Thoracic aorta (tissue), 2 donors: Measurements from ENCODE around the gene POLR1H. TPM values are rescaled to one million over a fixed set of nuclear protein-coding genes. Genes with fewer than 3 reads are reported as not detected.

Experiments
- ATAC-seq: fragments of 150-250 bp; one replicate; pipeline ENCODE4 v1.8.0; 2017; ENCODE audit warnings: low read depth; ENCODE audit not compliant: insufficient number of reproducible peaks, low FRiP score
- DNase-seq: peaks from one replicate; pipeline ENCODE4 v3.0.0-alpha.2; 2020; ENCODE audit warnings: low spot score
- H3K27ac ChIP-seq, 2 donors: fragments of 200-600 bp; sonication (generic); 1 replicate in 1 of 2; 2 replicates in 1 of 2; pipeline ENCODE4 v1.5.1; 2016; ENCODE audit warnings: mild to moderate bottlenecking in 2 of 2, moderate library complexity in 2 of 2
- H3K27me3 ChIP-seq: fragments of 200-600 bp; sonication (generic); replicated peaks from 2 replicates; pipeline ENCODE4 v1.6.0; 2016; ENCODE audit warnings: mild to moderate bottlenecking; ENCODE audit not compliant: insufficient read depth
- H3K36me3 ChIP-seq: fragments of 200-600 bp; sonication (generic); one replicate; pipeline ENCODE4 v1.5.1; 2016
- H3K4me1 ChIP-seq, 2 donors: fragments of 200-600 bp; sonication (generic); 1 replicate in 1 of 2; 2 replicates in 1 of 2; pipeline versions ENCODE4 v1.5.1 to v1.6.0; 2016; ENCODE audit warnings: low read depth in 2 of 2, mild to moderate bottlenecking in 1 of 2; ENCODE audit not compliant: control insufficient read depth in 1 of 2
- H3K4me3 ChIP-seq: fragments of 200-600 bp; sonication (generic); 2 replicates; pipeline ENCODE4 v1.5.1; 2016; ENCODE audit warnings: mild to moderate bottlenecking
- H3K9me3 ChIP-seq: fragments of 200-600 bp; sonication (generic); 2 replicates; pipeline ENCODE4 v1.5.1; 2016
- CTCF ChIP-seq: fragments of 200-600 bp; sonication (generic); IDR thresholded peaks from one replicate; pipeline ENCODE4 v1.5.1; 2019; ENCODE audit warnings: antibody characterized with exemption
- total RNA-seq, 2 donors: library from RNA; depleted of rRNA; stranded (reverse); fragments of >200 nt; gene quantifications; one replicate each; pipeline versions ENCODE4 v1.1.0 to v1.2.3, GENCODE V29; 2016

The POLR1H gene
- total RNA-seq, 2 donors from 2014 or later, result 11.2 to 19.1 TPM

- ATAC-seq (no peak), DNase-seq (no peak)
- no peaks in the 10 kb centered on the region for H3K9me3 ChIP-seq
- TF ChIP-seq CTCF, result no peak
- peak overlapping the region; percentile 56 for H3K4me3 ChIP-seq
- peaks cover 9% of the 10 kb centered on the region for H3K36me3 ChIP-seq
- H3K27ac ChIP-seq, result no peak overlapping the region
- H3K27me3 ChIP-seq, result peaks cover 17% of the 10 kb centered on the region
- peaks cover 4 to 27% of the 10 kb centered on the region in 2 donors for H3K4me1 ChIP-seq
Observed at GRCh38 chr6:30074331-30075093, 13.4 kb downstream of the POLR1H start.

- Histone ChIP-seq H3K36me3 (peaks cover 2% of the 10 kb centered on the region), H3K9me3 (no peaks in the 10 kb centered on the region), H3K4me1 (peaks cover 4 to 27% of the 10 kb centered on the region in 2 donors), H3K27ac (no peak within 1 kb of the TSS), H3K27me3 (peaks cover 17% of the 10 kb centered on the region), H3K4me3 (peak within 1 kb of the TSS; percentile 56)
- ATAC-seq (no peak), DNase-seq (no peak)
- TF ChIP-seq CTCF, result no peak
Observed at GRCh38 chr6:30075094-30075789, 14.2 kb downstream of the POLR1H start, which contains the start of gene RNF39. Gene RNF39, minus strand, starts transcription at chr6:30075769. Its CDS starts 184 bp downstream, at chr6:30075585.

- Histone ChIP-seq H3K9me3 (no peaks in the 10 kb centered on the region), H3K36me3 (no peaks in the 10 kb centered on the region), H3K27ac (no peak overlapping the region), H3K4me1 (peaks cover 4 to 24% of the 10 kb centered on the region in 2 donors), H3K27me3 (peaks cover 17% of the 10 kb centered on the region), H3K4me3 (peak overlapping the region; percentile 56)
- TF ChIP-seq CTCF, result no peak
- DNase-seq (no peak), ATAC-seq (no peak)
Observed at GRCh38 chr6:30075790-30076732, 15.0 kb downstream of the POLR1H start.

DNA sequence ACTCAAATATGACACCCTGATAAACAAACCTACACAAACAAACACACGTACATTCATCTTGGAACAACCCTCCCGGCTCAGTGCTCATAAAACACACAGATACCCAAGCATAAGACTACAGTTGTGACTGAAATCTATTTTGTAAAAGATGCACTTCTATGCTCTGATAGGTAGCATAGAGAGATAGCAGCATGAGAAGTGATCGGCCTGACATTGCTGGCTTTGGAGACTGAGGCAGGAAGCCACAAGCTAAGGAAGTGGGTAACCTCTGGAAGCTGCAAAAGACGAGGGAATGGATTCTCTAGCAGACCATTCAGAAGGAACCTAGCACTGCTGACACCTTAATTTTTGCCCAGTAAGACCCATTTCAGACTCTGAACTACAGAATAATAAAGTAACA is 16.2 kb downstream of the POLR1H start:
- TF ChIP-seq CTCF, result no peak
- H3K9me3 ChIP-seq, result no peaks in the 10 kb centered on the region

More for the DNA sequence above, 16.2 kb downstream of the POLR1H start:
- Histone ChIP-seq H3K27ac (no peak overlapping the region), H3K36me3 (no peaks in the 10 kb centered on the region), H3K4me1 (peaks cover 4 to 20% of the 10 kb centered on the region in 2 donors), H3K4me3 (no peak overlapping the region), H3K27me3 (peaks cover 17% of the 10 kb centered on the region)
- ATAC-seq, result no peak
- no peak for DNase-seq
